Hepatic stellate cell (primary cell): ENCODE data around the gene FAM222A.

Source experiments
- DNase-seq: peaks from one replicate; pipeline ENCODE4 v3.0.0; 2011; ENCODE audit warnings: low spot score

The FAM222A gene

GRCh38 chr12:109760031-109760929 is 46.7 kb downstream of the FAM222A start:
- DNase-seq = no peak

GRCh38 chr12:109760930-109761921 is 47.6 kb downstream of the FAM222A start:
- DNase-seq = no peak

- no peak for DNase-seq
Measured at GRCh38 chr12:109762071-109762672, 48.5 kb downstream of the FAM222A start.

GRCh38 chr12:109762673-109763191 is 49.1 kb downstream of the FAM222A start:
- no peak for DNase-seq

GRCh38 chr12:109763201-109763841 is 49.7 kb downstream of the FAM222A start:
- peak; percentile 53 for DNase-seq

GRCh38 chr12:109764123-109764522 is 50.5 kb downstream of the FAM222A start:
- no peak for DNase-seq

GRCh38 chr12:109764776-109765445 is 51.3 kb downstream of the FAM222A start:
- no peak for DNase-seq

GRCh38 chr12:109765446-109765810 is 51.8 kb downstream of the FAM222A start:
- DNase-seq = no peak

- DNase-seq = no peak
Measured at GRCh38 chr12:109766251-109766778, 52.7 kb downstream of the FAM222A start.

- no peak for DNase-seq
Measured at GRCh38 chr12:109767456-109767855, 53.8 kb downstream of the FAM222A start.

GRCh38 chr12:109767991-109768900 is 54.6 kb downstream of the FAM222A start:
- DNase-seq = no peak

GRCh38 chr12:109768901-109769670 is 55.5 kb downstream of the FAM222A start:
- no peak for DNase-seq

GRCh38 chr12:109770104-109770860 is 56.7 kb downstream of the FAM222A start:
- no peak for DNase-seq

- no peak for DNase-seq
Measured at GRCh38 chr12:109770861-109771670, 57.4 kb downstream of the FAM222A start.

GRCh38 chr12:109771746-109772621 is 58.4 kb downstream of the FAM222A start:
- no peak for DNase-seq
